ENCODE data around the gene SLC12A6. TPM values are rescaled to one million over a fixed set of nuclear protein-coding genes. Genes with fewer than 3 reads are reported as not detected.

The SLC12A6 gene
- total and polyA plus RNA-seq, 2 of the 13 experiments (the other 11 are each of a cell fraction or from before 2014, with no cell fraction given): 15.2 to 30.1 TPM

DNA sequence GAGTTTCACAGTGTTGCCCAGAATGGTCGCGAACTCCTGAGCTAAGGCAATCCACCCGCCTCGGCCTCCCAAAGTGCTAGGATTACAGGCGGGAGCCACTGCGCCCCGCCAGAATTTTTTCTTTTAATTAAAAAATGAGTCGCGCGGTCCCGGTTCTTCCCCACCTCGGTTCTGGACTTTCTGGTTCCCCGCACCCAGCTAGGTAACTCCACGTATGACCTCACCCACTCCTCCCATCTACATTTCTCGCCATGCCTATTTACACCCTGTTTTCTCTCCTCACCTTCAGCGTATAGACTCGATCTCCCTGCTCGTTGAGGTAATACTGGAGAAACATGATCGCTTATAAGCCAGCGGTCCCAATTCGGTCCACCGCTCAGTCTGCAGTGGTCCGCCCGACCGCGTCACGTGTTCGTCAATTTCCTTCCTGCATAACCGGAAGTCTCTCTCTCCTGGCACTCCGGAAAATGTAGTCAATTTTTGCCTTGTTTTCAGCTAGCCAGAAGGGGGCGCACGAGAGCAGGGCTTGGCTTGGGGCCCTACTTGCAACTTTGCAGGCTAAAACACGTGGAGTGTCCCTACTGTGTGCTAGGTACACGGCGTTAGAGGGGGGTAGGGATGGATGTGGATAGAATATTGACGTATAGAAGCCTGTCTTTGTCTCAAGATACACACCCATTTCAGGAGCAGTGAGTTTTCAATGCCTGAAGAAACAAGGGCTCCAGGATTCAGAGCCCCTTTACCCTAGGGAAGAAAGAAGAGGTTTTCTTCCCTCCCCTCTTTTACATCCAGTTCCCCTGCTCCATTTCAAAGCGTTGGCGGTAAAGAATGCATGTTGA lies 5.4 kb upstream of the SLC12A6 start, which contains the start of the genes NOP10 and NUTM1 (continued):
- TF ChIP-seq, protein P1, sequence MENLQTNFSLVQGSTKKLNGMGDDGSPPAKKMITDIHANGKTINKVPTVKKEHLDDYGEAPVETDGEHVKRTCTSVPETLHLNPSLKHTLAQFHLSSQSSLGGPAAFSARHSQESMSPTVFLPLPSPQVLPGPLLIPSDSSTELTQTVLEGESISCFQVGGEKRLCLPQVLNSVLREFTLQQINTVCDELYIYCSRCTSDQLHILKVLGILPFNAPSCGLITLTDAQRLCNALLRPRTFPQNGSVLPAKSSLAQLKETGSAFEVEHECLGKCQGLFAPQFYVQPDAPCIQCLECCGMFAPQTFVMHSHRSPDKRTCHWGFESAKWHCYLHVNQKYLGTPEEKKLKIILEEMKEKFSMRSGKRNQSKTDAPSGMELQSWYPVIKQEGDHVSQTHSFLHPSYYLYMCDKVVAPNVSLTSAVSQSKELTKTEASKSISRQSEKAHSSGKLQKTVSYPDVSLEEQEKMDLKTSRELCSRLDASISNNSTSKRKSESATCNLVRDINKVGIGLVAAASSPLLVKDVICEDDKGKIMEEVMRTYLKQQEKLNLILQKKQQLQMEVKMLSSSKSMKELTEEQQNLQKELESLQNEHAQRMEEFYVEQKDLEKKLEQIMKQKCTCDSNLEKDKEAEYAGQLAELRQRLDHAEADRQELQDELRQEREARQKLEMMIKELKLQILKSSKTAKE (CRISPR knock-in tag; IDR thresholded peaks at IDR 0.05; ENCODE audit: borderline replicate concordance): no peak
- TF ChIP-seq ZNF713 (CRISPR knock-in tag; IDR thresholded peaks at IDR 0.05): 0 out of 2 replicates have a peak, but pooled peaks have one; percentile 18
- TF ChIP-seq, protein P2, sequence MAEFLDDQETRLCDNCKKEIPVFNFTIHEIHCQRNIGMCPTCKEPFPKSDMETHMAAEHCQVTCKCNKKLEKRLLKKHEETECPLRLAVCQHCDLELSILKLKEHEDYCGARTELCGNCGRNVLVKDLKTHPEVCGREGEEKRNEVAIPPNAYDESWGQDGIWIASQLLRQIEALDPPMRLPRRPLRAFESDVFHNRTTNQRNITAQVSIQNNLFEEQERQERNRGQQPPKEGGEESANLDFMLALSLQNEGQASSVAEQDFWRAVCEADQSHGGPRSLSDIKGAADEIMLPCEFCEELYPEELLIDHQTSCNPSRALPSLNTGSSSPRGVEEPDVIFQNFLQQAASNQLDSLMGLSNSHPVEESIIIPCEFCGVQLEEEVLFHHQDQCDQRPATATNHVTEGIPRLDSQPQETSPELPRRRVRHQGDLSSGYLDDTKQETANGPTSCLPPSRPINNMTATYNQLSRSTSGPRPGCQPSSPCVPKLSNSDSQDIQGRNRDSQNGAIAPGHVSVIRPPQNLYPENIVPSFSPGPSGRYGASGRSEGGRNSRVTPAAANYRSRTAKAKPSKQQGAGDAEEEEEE (CRISPR knock-in tag; IDR thresholded peaks at IDR 0.05; ENCODE audit: borderline replicate concordance): no peak
- TF ChIP-seq, protein P3, sequence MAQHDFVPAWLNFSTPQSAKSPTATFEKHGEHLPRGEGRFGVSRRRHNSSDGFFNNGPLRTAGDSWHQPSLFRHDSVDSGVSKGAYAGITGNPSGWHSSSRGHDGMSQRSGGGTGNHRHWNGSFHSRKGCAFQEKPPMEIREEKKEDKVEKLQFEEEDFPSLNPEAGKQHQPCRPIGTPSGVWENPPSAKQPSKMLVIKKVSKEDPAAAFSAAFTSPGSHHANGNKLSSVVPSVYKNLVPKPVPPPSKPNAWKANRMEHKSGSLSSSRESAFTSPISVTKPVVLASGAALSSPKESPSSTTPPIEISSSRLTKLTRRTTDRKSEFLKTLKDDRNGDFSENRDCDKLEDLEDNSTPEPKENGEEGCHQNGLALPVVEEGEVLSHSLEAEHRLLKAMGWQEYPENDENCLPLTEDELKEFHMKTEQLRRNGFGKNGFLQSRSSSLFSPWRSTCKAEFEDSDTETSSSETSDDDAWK (CRISPR knock-in tag; IDR thresholded peaks at IDR 0.05): no peak
- TF ChIP-seq ARNT (IDR thresholded peaks at IDR 0.05): no peak
- peak; percentile 90 for TF ChIP-seq SALL1 (CRISPR knock-in tag; IDR thresholded peaks at IDR 0.05)
- TF ChIP-seq RXRB (CRISPR knock-in tag; IDR thresholded peaks at IDR 0.05; ENCODE audit: borderline replicate concordance): peak; percentile 71; the same call in 1 of the 2 replicates
- TF ChIP-seq, protein P4, sequence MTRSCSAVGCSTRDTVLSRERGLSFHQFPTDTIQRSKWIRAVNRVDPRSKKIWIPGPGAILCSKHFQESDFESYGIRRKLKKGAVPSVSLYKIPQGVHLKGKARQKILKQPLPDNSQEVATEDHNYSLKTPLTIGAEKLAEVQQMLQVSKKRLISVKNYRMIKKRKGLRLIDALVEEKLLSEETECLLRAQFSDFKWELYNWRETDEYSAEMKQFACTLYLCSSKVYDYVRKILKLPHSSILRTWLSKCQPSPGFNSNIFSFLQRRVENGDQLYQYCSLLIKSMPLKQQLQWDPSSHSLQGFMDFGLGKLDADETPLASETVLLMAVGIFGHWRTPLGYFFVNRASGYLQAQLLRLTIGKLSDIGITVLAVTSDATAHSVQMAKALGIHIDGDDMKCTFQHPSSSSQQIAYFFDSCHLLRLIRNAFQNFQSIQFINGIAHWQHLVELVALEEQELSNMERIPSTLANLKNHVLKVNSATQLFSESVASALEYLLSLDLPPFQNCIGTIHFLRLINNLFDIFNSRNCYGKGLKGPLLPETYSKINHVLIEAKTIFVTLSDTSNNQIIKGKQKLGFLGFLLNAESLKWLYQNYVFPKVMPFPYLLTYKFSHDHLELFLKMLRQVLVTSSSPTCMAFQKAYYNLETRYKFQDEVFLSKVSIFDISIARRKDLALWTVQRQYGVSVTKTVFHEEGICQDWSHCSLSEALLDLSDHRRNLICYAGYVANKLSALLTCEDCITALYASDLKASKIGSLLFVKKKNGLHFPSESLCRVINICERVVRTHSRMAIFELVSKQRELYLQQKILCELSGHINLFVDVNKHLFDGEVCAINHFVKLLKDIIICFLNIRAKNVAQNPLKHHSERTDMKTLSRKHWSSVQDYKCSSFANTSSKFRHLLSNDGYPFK (CRISPR knock-in tag; IDR thresholded peaks at IDR 0.05; ENCODE audit: borderline replicate concordance): peak; percentile 87; the same call in 1 of the 2 replicates
- TF ChIP-seq ZNF160 (CRISPR knock-in tag; IDR thresholded peaks at IDR 0.05): no peak; the same call in 1 of the 2 replicates
- no peak for TF ChIP-seq U2AF2 (IDR thresholded peaks at IDR 0.05; ENCODE audit: low read depth, low read length)
- TF ChIP-seq, protein P5, sequence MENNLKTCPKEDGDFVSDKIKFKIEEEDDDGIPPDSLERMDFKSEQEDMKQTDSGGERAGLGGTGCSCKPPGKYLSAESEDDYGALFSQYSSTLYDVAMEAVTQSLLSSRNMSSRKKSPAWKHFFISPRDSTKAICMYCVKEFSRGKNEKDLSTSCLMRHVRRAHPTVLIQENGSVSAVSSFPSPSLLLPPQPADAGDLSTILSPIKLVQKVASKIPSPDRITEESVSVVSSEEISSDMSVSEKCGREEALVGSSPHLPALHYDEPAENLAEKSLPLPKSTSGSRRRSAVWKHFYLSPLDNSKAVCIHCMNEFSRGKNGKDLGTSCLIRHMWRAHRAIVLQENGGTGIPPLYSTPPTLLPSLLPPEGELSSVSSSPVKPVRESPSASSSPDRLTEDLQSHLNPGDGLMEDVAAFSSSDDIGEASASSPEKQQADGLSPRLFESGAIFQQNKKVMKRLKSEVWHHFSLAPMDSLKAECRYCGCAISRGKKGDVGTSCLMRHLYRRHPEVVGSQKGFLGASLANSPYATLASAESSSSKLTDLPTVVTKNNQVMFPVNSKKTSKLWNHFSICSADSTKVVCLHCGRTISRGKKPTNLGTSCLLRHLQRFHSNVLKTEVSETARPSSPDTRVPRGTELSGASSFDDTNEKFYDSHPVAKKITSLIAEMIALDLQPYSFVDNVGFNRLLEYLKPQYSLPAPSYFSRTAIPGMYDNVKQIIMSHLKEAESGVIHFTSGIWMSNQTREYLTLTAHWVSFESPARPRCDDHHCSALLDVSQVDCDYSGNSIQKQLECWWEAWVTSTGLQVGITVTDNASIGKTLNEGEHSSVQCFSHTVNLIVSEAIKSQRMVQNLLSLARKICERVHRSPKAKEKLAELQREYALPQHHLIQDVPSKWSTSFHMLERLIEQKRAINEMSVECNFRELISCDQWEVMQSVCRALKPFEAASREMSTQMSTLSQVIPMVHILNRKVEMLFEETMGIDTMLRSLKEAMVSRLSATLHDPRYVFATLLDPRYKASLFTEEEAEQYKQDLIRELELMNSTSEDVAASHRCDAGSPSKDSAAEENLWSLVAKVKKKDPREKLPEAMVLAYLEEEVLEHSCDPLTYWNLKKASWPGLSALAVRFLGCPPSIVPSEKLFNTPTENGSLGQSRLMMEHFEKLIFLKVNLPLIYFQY (CRISPR knock-in tag; IDR thresholded peaks at IDR 0.05; ENCODE audit: borderline replicate concordance): peak; percentile 79
- no peak for TF ChIP-seq ZNF253 (CRISPR knock-in tag; IDR thresholded peaks at IDR 0.05; ENCODE audit: borderline replicate concordance)
- no peak for TF ChIP-seq FOXJ3 (CRISPR knock-in tag; IDR thresholded peaks at IDR 0.05; ENCODE audit: borderline replicate concordance)
- peak; percentile 90 for TF ChIP-seq HOXA3 (CRISPR knock-in tag; IDR thresholded peaks at IDR 0.05)
- TF ChIP-seq, protein P6, sequence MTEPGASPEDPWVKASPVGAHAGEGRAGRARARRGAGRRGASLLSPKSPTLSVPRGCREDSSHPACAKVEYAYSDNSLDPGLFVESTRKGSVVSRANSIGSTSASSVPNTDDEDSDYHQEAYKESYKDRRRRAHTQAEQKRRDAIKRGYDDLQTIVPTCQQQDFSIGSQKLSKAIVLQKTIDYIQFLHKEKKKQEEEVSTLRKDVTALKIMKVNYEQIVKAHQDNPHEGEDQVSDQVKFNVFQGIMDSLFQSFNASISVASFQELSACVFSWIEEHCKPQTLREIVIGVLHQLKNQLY (CRISPR knock-in tag; IDR thresholded peaks at IDR 0.05): peak; percentile 68

Measured in HepG2 (cell line).